ENCODE data around the gene HEXA. TPM values are rescaled to one million over a fixed set of nuclear protein-coding genes. Genes with fewer than 3 reads are reported as not detected.
A peak's percentile ranks its signal among the peaks of the same experiment; 100 is the strongest.
"Not testable (repeated sequence)": the region's sequence is repeated elsewhere in the genome, so short reads cannot be mapped to it uniquely, and the experiment has no call there.

The HEXA gene
- total RNA-seq, 1 donor from 2014 or later = 111 TPM

DNA sequence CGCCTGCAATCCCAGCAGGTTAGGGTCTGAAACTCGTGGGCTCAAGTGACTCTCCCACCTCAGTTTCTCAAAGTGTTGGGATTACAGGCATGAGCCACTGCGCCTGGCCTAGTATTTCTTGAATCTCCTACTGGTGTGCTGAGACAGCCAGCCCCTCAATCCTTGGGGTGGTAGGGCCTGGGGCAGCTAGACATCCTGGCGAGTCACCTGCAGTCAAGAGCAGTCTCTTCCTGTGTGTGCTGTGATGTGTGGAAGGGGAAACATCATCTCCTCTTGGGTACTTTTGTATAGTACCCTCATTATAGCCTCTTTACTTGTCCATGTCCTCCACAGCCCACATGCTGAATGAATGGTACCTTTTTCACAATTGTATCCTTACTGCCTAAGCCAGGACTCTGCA lies 4.9 kb upstream of the HEXA start:
- H3K4me1 ChIP-seq = peaks cover 0 to 3% of the 10 kb centered on the region in 2 donors
- no peak for DNase-seq (ENCODE audit: low spot score in 2 of 2)
- no peaks in the 10 kb centered on the region for H3K27me3 ChIP-seq
- H3K27ac ChIP-seq = no peak overlapping the region
- H3K4me3 ChIP-seq = no peak overlapping the region
- TF ChIP-seq, protein P1, sequence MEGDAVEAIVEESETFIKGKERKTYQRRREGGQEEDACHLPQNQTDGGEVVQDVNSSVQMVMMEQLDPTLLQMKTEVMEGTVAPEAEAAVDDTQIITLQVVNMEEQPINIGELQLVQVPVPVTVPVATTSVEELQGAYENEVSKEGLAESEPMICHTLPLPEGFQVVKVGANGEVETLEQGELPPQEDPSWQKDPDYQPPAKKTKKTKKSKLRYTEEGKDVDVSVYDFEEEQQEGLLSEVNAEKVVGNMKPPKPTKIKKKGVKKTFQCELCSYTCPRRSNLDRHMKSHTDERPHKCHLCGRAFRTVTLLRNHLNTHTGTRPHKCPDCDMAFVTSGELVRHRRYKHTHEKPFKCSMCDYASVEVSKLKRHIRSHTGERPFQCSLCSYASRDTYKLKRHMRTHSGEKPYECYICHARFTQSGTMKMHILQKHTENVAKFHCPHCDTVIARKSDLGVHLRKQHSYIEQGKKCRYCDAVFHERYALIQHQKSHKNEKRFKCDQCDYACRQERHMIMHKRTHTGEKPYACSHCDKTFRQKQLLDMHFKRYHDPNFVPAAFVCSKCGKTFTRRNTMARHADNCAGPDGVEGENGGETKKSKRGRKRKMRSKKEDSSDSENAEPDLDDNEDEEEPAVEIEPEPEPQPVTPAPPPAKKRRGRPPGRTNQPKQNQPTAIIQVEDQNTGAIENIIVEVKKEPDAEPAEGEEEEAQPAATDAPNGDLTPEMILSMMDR (IDR thresholded peaks at IDR 0.05) = no peak
- intact Hi-C loops (cut with DNase I) = no loop called here
- H3K9me3 ChIP-seq = no peaks in the 10 kb centered on the region
- H3K36me3 ChIP-seq = no peaks in the 10 kb centered on the region

DNA sequence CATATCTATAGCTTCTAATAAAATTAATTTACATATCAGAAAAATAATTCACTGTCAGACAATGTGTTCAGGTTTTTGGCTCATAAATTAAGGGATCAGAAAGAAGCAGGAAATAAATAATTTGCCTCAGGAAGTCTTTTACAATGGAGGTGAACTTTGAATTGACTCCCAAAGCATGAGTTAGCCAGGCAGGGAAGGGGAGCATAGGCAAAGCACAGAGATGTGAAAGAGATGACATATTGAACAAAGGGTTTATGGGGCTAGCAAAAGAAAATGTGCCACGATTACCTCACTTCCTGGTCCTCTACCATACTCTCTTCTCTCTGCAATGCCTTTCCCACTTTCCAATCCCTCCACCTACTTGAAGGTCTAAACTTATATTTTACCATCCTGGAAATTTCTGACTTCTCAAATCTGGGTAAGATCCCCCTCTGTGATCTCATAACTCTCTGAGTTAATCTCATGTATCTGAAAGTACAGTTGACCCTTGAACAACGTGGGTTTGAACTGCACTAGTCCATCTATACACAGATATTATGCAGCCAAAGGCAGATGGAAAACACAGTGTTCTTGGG lies 4.1 kb upstream of the HEXA start:
- Histone ChIP-seq H3K36me3 (no peaks in the 10 kb centered on the region), H3K27me3 (no peaks in the 10 kb centered on the region), H3K4me3 (no peak overlapping the region), H3K4me1 (peaks cover 0 to 8% of the 10 kb centered on the region in 2 donors), H3K27ac (no peak overlapping the region), H3K9me3 (no peaks in the 10 kb centered on the region)
- DNase-seq (ENCODE audit: low spot score in 2 of 2) = no peak
- intact Hi-C loops (cut with DNase I) = loop anchor here (10.0 kb wide), 1 partner anchor 1255 kb away; the partner anchor contains the start of gene NPTN
- TF ChIP-seq, protein P1 (IDR thresholded peaks at IDR 0.05) = no peak

DNA sequence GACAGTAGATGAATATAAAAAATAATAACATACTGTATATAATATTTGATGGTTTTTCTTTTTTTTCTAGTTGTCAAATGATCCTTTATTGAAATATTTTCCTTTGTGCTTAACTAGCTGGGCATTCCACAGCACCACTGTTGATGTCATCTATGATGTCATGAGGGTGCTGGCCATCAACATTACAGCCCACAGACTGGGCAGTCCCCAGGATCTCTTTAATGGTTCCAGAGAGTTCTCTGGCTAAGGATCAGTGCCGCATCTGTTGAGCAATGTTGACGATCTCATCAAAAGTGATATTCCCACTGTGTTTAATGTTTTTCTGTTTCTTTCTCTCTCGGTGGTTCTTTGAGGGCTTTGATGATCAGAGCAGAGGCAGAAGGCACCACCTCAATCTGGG lies 3.3 kb upstream of the HEXA start:
- H3K27me3 ChIP-seq; H3K4me3 ChIP-seq; H3K36me3 ChIP-seq; H3K9me3 ChIP-seq; DNase-seq (ENCODE audit: low spot score in 2 of 2); H3K27ac ChIP-seq: not testable (repeated sequence)
- peaks cover 0 to 13% of the 10 kb centered on the region in 2 donors for H3K4me1 ChIP-seq
- intact Hi-C loops (cut with DNase I) = loop anchor here (10.0 kb wide), 1 partner anchor 1256 kb away; the partner anchor contains the start of gene NPTN

DNA sequence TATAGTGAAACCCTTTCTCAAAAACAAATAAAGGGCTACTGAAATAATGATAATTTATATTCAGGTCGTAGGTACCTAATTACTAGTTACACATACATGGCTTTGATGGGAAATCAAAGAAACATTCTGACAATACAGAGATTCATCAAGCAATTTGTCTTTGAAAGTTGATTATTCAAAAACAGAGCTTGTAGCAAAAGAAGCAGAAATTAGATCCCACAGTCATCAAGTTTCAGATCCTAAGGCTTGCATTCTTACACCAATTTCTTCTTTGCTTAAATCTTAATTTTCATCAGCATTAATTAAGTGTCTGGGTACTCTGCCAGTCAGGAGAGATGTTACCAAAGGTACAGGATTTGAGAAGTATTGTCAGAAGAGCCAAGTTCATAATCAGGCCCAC lies 1.5 kb upstream of the HEXA start:
- H3K36me3 ChIP-seq = no peaks in the 10 kb centered on the region
- H3K27me3 ChIP-seq = no peaks in the 10 kb centered on the region
- intact Hi-C loops (cut with DNase I) = loop anchor here (10.0 kb wide), 1 partner anchor 1257 kb away; the partner anchor contains the start of gene NPTN
- H3K4me1 ChIP-seq = peaks cover 0 to 13% of the 10 kb centered on the region in 2 donors
- DNase-seq (ENCODE audit: low spot score in 2 of 2) = no peak
- TF ChIP-seq, protein P1 (IDR thresholded peaks at IDR 0.05) = no peak
- no peak overlapping the region for H3K4me3 ChIP-seq
- H3K27ac ChIP-seq = no peak overlapping the region
- H3K9me3 ChIP-seq = no peaks in the 10 kb centered on the region

DNA sequence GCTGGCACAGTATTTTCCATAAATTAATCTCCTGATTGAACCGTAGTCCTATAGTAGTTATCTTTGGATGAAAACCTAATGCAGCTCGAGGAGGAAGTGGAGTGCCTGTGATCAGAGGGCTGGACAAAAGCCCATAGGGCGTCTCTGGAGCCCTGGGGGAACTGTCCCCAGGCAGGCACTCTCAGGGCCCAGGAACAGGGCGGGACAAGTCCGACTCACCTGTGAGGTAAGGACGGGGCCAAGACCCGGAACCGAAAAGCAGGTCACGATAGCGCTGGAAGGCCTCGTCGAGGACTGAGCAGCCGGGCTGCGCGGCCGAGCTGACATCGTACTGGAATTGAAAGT lies 341 bp downstream of the HEXA start:
- Histone ChIP-seq H3K4me1 (peaks cover 0 to 13% of the 10 kb centered on the region in 2 donors), H3K36me3 (no peaks in the 10 kb centered on the region), H3K27ac (peak overlapping the region; percentile 84 to 89), H3K27me3 (no peaks in the 10 kb centered on the region), H3K9me3 (no peaks in the 10 kb centered on the region), H3K4me3 (peak overlapping the region; percentile 86 to 87)
- TF ChIP-seq, protein P1 (IDR thresholded peaks at IDR 0.05) = no peak
- intact Hi-C loops (cut with DNase I) = loop anchor here (1.0 to 10.0 kb wide), 2 partner anchors 144 to 1259 kb away; partner anchors contain the start of genes NPTN and PKM
- DNase-seq (ENCODE audit: low spot score in 2 of 2) = no peak

DNA sequence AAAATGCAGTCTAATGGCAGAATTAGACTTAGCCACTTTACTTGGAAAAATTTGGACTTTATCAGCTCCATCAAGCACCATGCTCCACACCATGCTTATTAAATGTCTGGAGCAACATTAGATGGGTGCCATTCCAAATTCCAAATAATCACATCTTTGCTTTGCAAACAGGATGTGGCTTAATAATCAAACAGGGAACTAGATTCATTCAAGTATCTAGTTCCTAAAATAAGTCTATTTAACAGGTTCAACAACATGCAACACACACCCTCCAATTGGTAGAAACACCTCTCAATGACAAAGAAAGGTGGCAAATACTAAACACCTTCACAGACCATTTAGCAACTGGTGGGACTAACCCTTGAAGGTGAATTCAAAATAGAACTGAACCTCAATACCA lies 3.5 kb downstream of the HEXA start:
- TF ChIP-seq, protein P1 (IDR thresholded peaks at IDR 0.05) = no peak
- H3K27ac ChIP-seq = no peak overlapping the region
- no peak for DNase-seq (ENCODE audit: low spot score in 2 of 2)
- no peak overlapping the region for H3K4me3 ChIP-seq
- H3K9me3 ChIP-seq = no peaks in the 10 kb centered on the region
- peaks cover 0 to 13% of the 10 kb centered on the region in 2 donors for H3K4me1 ChIP-seq
- peaks cover 0 to 5% of the 10 kb centered on the region in 2 donors for H3K36me3 ChIP-seq
- no peaks in the 10 kb centered on the region for H3K27me3 ChIP-seq
- intact Hi-C loops (cut with DNase I) = loop anchor here (10.0 kb wide), 1 partner anchor 1262 kb away; the partner anchor contains the start of gene NPTN
